Prostate gland (tissue), 2 donors: Measurements from ENCODE around the gene TMEM132D. TPM values are rescaled to one million over a fixed set of nuclear protein-coding genes. Genes with fewer than 3 reads are reported as not detected.

ENCODE experiments used
- DNase-seq: peaks from one replicate; pipeline ENCODE4 v3.0.0-alpha.2; 2019; ENCODE audit warnings: low spot score
- H3K27ac ChIP-seq, 2 donors: fragments of 200-600 bp; sonication (generic); 2 replicates each; pipeline ENCODE4 v1.5.1; 2017 to 2019
- H3K27me3 ChIP-seq: fragments of 200-600 bp; sonication (generic); replicated peaks from 2 replicates; pipeline ENCODE4 v1.5.1; 2019; ENCODE audit not compliant: insufficient read depth
- H3K36me3 ChIP-seq, 2 donors: fragments of 200-600 bp; sonication (generic); 1 replicate in 1 of 2; 2 replicates in 1 of 2; pipeline versions ENCODE4 v1.5.1 to v1.8.1; 2017 to 2019
- H3K4me1 ChIP-seq: fragments of 200-600 bp; sonication (generic); replicated peaks from 2 replicates; pipeline ENCODE4 v1.5.1; 2019
- H3K4me3 ChIP-seq, 2 donors: fragments of 200-600 bp; sonication (generic); 2 replicates each; pipeline ENCODE4 v1.5.1; 2017 to 2019
- H3K9me3 ChIP-seq: fragments of 200-600 bp; sonication (generic); 2 replicates; pipeline ENCODE4 v1.5.1; 2017
- POLR2A ChIP-seq: fragments of 450-650 bp; IDR thresholded peaks from one replicate; pipeline ENCODE4 v1.6.1; 2016; ENCODE audit warnings: antibody characterized with exemption, mild to moderate bottlenecking
- POLR2AphosphoS5 ChIP-seq: sonication (generic); formaldehyde crosslinking; IDR thresholded peaks from one replicate; pipeline ENCODE4 v1.6.1; 2017; ENCODE audit warnings: antibody characterized with exemption
- WGBS: methylation state at CpG from one replicate; pipeline ENCODE4 v1.1.5; 2018; 5-methylcytosine and 5-hydroxymethylcytosine counted together
- intact Hi-C: fragments of 100-400 bp; cut with DNase I; formaldehyde crosslinking; loops from one replicate; pipeline ENCODE4 v1.14.2; 2022
- total RNA-seq, 2 donors: library from RNA; depleted of rRNA; stranded (reverse); fragments of >200 nt; gene quantifications; one replicate each; pipeline ENCODE4 v1.1.0, GENCODE V29; 2016
- TF ChIP-seq, protein P1 (sequence below), 4 experiments: fragments of 200-600 bp in 2 of 4; fragments of 450-650 bp in 2 of 4; sonication (generic) in 2 of 4; IDR thresholded peaks; 1 replicate in 3 of 4; 2 replicates in 1 of 4; pipeline ENCODE4 v1.5.1; 2016 to 2019; ENCODE audit warnings: antibody characterized with exemption in 4 of 4, mild to moderate bottlenecking in 2 of 4, moderate library complexity in 2 of 4

The TMEM132D gene
- total RNA-seq, 2 donors from 2014 or later: 0.57 to 1.3 TPM

DNA sequence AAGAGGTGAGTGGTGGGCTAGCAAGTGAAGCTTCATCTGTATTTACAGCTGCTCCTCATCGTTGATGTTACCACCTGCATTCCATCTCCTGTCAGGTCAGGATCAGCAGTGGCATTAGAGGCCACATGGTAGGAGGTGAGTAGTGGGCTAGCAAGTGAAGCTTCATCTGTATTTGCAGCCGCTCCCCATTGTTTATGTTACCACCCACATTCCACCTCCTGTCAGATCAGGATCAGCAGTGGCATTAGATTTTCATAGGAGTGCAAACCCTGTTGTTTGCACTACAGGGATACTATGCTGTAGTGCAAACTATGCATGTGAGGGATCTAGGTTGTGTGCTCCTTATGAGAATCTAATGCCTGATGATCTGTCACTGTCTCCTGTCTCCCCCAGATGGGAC lies 531.5 kb downstream of the TMEM132D start:
- Histone ChIP-seq H3K27me3 (no peaks in the 10 kb centered on the region), H3K27ac (no peak overlapping the region), H3K36me3 (no peaks in the 10 kb centered on the region), H3K4me3 (no peak overlapping the region), H3K4me1 (no peaks in the 10 kb centered on the region), H3K9me3 (no peaks in the 10 kb centered on the region)
- WGBS: 85% methylated on average over 2 of the region's 2 CpGs
- no peak for DNase-seq
- intact Hi-C loops: no loop called here
- TF ChIP-seq POLR2AphosphoS5 (no peak), POLR2A (no peak)
- TF ChIP-seq, protein P1, sequence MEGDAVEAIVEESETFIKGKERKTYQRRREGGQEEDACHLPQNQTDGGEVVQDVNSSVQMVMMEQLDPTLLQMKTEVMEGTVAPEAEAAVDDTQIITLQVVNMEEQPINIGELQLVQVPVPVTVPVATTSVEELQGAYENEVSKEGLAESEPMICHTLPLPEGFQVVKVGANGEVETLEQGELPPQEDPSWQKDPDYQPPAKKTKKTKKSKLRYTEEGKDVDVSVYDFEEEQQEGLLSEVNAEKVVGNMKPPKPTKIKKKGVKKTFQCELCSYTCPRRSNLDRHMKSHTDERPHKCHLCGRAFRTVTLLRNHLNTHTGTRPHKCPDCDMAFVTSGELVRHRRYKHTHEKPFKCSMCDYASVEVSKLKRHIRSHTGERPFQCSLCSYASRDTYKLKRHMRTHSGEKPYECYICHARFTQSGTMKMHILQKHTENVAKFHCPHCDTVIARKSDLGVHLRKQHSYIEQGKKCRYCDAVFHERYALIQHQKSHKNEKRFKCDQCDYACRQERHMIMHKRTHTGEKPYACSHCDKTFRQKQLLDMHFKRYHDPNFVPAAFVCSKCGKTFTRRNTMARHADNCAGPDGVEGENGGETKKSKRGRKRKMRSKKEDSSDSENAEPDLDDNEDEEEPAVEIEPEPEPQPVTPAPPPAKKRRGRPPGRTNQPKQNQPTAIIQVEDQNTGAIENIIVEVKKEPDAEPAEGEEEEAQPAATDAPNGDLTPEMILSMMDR (IDR thresholded peaks at IDR 0.05): no peak

DNA sequence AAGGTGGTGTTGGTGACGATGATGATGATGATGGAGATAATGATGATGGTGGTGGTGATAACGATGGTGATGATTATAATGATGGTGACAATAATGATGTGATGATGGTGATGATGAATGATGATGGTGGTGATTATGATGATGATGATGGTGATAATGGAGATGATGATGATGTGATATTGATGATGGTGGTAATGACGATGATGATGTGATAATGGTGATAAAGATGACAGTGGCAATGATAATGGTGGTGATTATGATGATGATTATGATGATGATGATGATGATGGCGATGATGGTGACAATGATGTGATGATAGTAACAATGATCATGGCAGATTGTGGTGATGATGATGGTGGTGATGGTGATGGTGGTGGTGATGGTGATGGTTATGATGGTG lies 532.6 kb downstream of the TMEM132D start:
- H3K9me3 ChIP-seq: no peaks in the 10 kb centered on the region
- TF ChIP-seq POLR2AphosphoS5: no peak
- no peak for TF ChIP-seq POLR2A
- TF ChIP-seq, protein P1 (IDR thresholded peaks at IDR 0.05): no peak
- no peaks in the 10 kb centered on the region for H3K4me1 ChIP-seq
- H3K36me3 ChIP-seq: no peaks in the 10 kb centered on the region
- H3K27me3 ChIP-seq: no peaks in the 10 kb centered on the region
- DNase-seq: no peak
- no peak overlapping the region for H3K4me3 ChIP-seq
- H3K27ac ChIP-seq: no peak overlapping the region
- 76% methylated on average over 4 of the region's 4 CpGs for WGBS
- intact Hi-C loops: no loop called here

DNA sequence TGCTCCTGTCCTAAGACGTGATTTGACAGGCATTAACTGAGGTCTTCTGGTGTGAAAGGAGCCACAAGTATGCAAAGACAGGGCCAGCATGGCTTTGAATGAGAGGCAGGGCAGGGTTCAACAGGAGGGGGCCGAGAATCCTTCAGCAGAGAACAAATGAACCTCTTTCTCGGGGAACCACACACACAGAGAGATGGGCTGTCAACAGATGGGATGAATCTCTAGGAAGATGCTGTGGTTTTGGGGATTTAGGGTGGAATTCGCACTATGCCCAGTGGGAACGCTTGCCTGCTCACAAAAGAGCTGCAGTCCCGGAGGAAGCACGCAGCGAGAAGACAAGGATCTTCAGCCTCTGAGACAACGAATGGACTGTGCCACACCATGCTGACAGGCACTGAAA lies 537.2 kb downstream of the TMEM132D start:
- intact Hi-C loops: no loop called here
- no peaks in the 10 kb centered on the region for H3K27me3 ChIP-seq
- 90% methylated on average over 9 of the region's 9 CpGs for WGBS
- H3K4me1 ChIP-seq: no peaks in the 10 kb centered on the region
- TF ChIP-seq POLR2AphosphoS5 (no peak), POLR2A (no peak)
- TF ChIP-seq, protein P1 (IDR thresholded peaks at IDR 0.05): no peak
- no peak overlapping the region for H3K4me3 ChIP-seq
- H3K36me3 ChIP-seq: no peaks in the 10 kb centered on the region
- no peak for DNase-seq
- no peaks in the 10 kb centered on the region for H3K9me3 ChIP-seq
- no peak overlapping the region for H3K27ac ChIP-seq

DNA sequence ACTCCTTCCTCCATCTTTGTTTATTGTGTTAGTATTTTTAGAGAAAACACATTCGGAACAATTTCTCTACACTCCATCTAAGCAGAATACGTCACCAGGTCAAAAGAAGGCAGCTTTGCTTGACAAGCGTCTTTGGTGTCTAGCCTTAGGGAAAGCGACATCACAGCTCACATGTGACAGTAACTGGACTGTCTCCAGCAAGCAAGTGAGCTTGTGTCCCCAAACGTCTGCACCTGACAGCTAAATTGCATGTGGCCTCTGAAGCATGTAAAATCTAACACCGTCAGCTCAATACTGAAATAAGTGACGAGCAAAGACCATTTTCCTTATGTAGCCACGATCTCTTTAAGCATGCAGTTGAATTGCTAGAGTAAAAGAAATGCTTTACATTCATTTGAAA lies 540.8 kb downstream of the TMEM132D start:
- Histone ChIP-seq H3K36me3 (no peaks in the 10 kb centered on the region), H3K4me3 (no peak overlapping the region), H3K9me3 (no peaks in the 10 kb centered on the region), H3K27ac (no peak overlapping the region), H3K27me3 (no peaks in the 10 kb centered on the region), H3K4me1 (no peaks in the 10 kb centered on the region)
- DNase-seq: no peak
- intact Hi-C loops: no loop called here
- TF ChIP-seq, protein P1 (IDR thresholded peaks at IDR 0.05): no peak
- TF ChIP-seq POLR2AphosphoS5 (no peak), POLR2A (no peak)
- WGBS: 68% methylated on average over 8 of the region's 8 CpGs

DNA sequence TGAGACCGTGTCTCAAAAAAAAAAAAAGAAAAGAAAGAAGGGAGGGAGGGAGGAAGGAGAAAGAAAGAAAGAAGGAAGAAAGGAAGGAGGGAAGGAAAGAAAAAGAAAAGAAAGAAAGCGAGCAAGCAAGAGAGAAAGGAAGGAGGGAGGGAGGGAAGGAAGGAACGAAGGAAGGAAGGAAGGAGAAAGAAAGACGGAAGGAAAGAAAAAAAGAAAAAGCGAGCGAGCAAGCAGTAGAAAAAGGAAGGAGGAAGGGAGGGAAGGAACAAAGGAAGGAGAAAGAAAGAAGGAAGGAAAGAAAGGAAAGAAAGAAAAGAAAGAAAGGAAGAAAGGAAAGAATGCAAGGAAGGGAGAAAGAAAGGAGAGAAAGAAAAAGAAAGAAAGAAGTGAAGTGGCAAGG lies 546.6 kb downstream of the TMEM132D start:
- Histone ChIP-seq H3K27ac (no peak overlapping the region), H3K4me3 (no peak overlapping the region), H3K36me3 (no peaks in the 10 kb centered on the region), H3K27me3 (no peaks in the 10 kb centered on the region), H3K4me1 (no peaks in the 10 kb centered on the region), H3K9me3 (no peaks in the 10 kb centered on the region)
- DNase-seq: no peak
- 94% methylated on average over 6 of the region's 6 CpGs for WGBS
- TF ChIP-seq, protein P1 (IDR thresholded peaks at IDR 0.05): no peak
- TF ChIP-seq POLR2A (no peak), POLR2AphosphoS5 (no peak)
- intact Hi-C loops: no loop called here
